GM18951 (cell line): ENCODE measurements around the gene TEDC2.

Experiments used
- POLR2A ChIP-seq: IDR thresholded peaks from 4 replicates; pipeline ENCODE4 v1.6.1; 2011; ENCODE audit warnings: mild to moderate bottlenecking; ENCODE audit not compliant: insufficient read length, insufficient read depth; ENCODE audit errors: extremely low read depth
- in situ Hi-C: fragments of 300-500 bp; cut with MboI; formaldehyde crosslinking; loops from one replicate; pipeline ENCODE4 v1.12.0; 2022; ENCODE audit warnings: low sequenced_read_pairs, mixed read lengths, inconsistent platforms; ENCODE audit not compliant: unreplicated experiment

TEDC2 gene

GRCh38 chr16:2449118-2449517 is 10.8 kb upstream of the TEDC2 start:
- TF ChIP-seq POLR2A: no peak
- in situ Hi-C loops: no loop called here

- in situ Hi-C loops: no loop called here
- TF ChIP-seq POLR2A: no peak
Observed at GRCh38 chr16:2450535-2450934, 9.4 kb upstream of the TEDC2 start.

GRCh38 chr16:2450975-2451381 is 8.9 kb upstream of the TEDC2 start:
- in situ Hi-C loops: no loop called here
- TF ChIP-seq POLR2A: no peak

GRCh38 chr16:2451851-2452320 is 8.0 kb upstream of the TEDC2 start:
- in situ Hi-C loops: no loop called here
- no peak for TF ChIP-seq POLR2A

- in situ Hi-C loops: no loop called here
- no peak for TF ChIP-seq POLR2A
Observed at GRCh38 chr16:2452650-2453049, 7.3 kb upstream of the TEDC2 start.

GRCh38 chr16:2455081-2455845 is 4.6 kb upstream of the TEDC2 start:
- in situ Hi-C loops: no loop called here
- TF ChIP-seq POLR2A: no peak

GRCh38 chr16:2456551-2457153 is 3.3 kb upstream of the TEDC2 start:
- in situ Hi-C loops: no loop called here
- no peak for TF ChIP-seq POLR2A

GRCh38 chr16:2457267-2457666 is 2.6 kb upstream of the TEDC2 start:
- TF ChIP-seq POLR2A: no peak
- in situ Hi-C loops: no loop called here

- in situ Hi-C loops: no loop called here
- TF ChIP-seq POLR2A: no peak
Observed at GRCh38 chr16:2457946-2458345, 2.0 kb upstream of the TEDC2 start.

- in situ Hi-C loops: no loop called here
- TF ChIP-seq POLR2A: peak; percentile 6
Observed at GRCh38 chr16:2458887-2459646, 842 bp upstream of the TEDC2 start.

GRCh38 chr16:2460391-2460713 is 443 bp downstream of the TEDC2 start:
- no peak for TF ChIP-seq POLR2A
- in situ Hi-C loops: no loop called here

- no peak for TF ChIP-seq POLR2A
- in situ Hi-C loops: no loop called here
Observed at GRCh38 chr16:2460916-2461315, 1.0 kb downstream of the TEDC2 start.

- TF ChIP-seq POLR2A: no peak
- in situ Hi-C loops: no loop called here
Observed at GRCh38 chr16:2462031-2462866, 2.3 kb downstream of the TEDC2 start.
